NCI-H2227 (cell line): ENCODE measurements around the gene SNX5.

Experiments
- DNase-seq: peaks from one replicate; lab custom pipeline; 2025; ENCODE audit not compliant: unreplicated experiment; lab: John Stamatoyannopoulos, UW

Gene SNX5

GRCh38 chr20:17941087-17941825 is 27.3 kb downstream of the SNX5 start:
- DNase-seq, result no peak

DNA sequence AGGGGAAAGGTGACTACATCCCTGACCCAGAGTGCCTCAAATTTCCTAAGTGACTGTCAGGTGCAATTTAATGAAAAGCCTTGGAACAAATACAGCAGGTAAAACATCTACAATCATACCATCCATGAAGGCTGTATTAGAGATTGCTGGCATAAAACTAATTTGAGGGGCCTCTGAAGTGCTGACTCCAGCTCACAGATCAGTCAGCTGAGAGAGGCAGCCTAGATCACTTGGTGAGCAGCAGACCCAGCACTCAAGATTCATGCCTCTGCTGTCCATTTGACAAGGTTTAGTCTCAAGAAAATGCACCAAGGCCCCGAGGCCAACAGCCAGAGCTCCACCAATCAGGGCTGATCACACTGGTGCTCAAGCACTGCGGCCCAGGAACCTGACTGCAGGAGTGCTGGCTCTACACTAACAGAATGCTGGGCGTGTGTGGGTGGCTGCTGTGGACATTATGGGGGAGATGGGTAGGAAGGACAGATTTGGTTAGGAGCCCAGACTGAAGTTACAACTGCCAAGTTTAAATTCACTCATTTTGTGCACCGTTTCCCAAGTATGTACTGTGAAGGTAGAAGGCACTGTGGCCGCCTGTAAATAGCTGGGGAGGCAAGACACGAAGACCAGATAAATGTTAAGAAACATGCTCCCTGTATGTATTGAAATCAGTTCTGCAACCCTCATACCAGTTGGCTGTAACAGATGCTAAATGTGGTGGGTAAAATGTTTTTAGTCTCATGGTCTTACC is 28.2 kb downstream of the SNX5 start:
- no peak for DNase-seq

DNA sequence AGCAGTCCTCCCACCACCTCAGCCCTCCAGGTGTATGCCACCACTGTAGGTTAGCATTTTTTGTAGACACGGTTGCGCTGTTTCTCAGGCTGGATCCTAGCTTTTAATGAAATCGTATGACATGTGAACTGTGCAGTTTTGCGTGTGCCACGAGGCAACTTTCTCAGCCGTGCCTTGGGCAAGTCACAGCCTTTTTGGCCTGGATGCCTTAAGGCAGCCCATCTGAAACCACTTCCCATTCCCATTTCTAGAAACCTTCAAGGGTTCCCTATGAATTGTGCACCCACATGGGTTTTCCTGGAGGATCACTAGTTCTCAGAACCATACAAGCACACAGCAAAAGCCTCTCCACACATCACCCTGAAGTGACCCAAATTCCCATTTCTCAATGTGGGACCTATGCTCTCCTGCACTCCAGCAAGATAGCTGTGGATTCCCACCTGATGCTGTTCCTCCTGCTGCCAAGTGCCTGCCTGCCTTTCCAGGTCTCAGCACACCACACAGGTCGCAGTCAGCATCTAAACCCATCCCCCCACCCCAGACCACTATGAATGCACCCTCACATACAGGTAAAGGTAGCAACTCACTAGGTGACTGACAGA is 28.9 kb downstream of the SNX5 start:
- DNase-seq, result no peak

DNA sequence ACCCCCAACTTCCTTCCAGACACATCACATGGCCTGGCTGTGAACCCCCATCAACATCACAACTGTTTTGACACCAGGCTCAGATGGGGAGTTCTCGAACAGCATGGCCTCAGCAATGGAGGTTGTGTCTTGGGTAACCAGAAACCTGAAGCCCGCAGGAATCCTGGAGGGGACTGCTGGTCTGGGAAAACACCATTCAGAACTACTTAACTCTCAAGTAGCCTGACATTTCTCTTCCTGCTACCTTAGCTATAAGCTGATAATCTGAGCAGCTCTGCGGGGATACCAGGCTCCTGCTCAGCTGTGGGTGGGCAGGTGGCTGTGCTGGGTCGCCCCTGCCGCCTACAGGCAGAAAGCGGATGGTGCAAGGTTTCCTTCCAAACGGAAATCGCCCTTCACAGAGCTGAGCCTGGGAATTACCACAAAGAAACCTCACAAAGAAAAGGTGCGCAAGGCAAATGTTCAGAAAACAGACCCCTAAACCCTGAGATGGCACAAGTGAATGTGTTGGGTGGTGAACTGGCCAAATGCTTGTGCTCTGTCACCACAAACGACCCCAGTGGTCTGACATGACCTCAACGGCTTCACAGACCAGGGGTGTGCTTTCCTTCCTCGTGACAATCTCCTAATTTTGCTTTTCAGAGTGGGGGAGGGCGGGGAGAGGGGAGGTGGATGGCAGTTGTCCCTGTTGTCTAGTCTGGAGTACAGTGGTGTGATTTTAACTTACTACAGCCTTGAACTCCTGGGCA is 29.5 kb downstream of the SNX5 start:
- DNase-seq, result peak; percentile 78

DNA sequence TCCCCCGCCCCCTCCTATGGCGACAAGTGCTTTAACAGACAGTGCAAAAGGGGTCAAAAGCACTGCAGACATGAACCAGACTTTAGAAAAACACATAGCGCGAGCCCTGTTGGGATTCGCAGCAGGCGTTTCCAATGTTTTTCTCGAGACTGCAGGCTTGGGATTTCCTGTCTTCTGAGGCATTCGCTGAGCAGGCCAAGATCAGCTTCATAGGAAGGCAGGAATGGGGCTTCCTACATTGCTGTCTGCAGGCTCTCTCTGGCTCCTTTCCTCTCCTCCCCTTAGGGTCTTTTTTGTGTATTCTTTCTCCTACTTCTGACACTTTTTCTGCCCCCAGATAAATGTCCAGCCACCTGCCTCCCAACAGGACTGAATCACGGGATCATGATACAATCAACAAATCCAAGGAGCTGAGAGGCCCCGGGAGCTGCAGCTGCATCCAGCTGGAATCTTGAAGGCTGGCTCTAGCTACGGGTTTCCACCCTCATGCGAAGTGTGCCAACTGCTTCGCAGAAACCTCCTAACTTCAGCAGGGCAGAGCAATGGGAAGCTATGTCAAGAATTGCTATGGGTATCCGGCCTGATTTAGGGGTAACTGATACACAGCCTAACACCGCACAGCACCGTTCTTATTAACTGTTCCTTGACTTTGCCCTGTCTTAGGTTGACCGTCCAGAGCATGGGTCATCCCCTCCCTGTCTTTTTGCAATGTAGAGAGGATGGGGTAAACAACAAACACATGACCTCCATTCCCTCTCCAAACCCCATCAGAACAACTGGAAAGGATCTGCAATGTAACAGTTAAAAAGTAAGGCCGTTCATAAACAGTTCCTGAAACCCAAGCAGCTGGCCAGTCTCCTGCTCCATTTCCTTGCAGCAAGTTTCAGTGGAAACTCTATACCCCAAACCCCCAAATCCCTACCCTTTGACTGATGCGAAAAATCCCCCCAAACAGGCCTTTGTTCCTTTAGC is 31.5 kb downstream of the SNX5 start:
- DNase-seq, result peak; percentile 37

- DNase-seq, result no peak
Observed at GRCh38 chr20:17936286-17936760, 32.3 kb downstream of the SNX5 start.

DNA sequence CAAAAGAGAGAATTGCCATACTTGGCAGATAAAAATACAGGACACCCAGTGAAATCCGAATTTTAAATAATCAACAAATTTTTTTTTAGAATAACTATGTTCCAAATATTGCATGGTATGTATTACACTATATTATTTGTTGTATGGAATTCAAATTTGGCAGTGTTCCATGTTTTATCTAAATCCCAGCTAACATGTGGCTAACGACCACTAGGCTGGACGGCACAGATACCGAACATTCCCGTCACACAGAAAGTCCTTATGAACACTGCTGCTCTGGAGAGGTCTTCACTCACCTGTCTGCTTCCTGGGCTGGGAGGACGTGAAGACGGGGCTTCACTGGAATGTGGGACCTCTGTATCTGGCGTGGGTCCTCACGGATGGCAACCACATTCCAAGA is 32.8 kb downstream of the SNX5 start:
- no peak for DNase-seq

GRCh38 chr20:17935186-17935585 is 33.4 kb downstream of the SNX5 start:
- DNase-seq, result no peak

- DNase-seq, result no peak
Observed at GRCh38 chr20:17934141-17934862, 34.3 kb downstream of the SNX5 start.

GRCh38 chr20:17933711-17934110 is 34.9 kb downstream of the SNX5 start:
- no peak for DNase-seq

DNA sequence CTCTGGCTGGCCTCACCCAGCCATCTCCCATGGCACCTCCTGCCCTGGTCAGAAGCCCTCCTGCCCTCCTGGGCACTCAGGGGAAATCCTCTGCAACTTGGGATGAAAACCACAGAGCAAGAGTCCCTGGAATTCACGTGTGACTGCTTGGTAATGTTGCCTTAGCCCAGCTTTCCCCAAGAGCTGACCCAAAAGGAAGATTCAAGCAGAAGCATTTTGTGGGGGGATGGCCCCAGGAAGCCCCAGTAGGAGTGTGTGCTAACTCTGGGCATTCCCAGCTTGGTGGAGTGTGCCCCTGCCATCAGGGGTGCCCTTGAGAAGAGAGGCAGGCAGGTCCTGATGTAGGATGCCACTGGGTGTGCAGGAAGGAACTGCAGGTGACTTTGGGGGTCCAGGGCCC is 35.5 kb downstream of the SNX5 start:
- no peak for DNase-seq

GRCh38 chr20:17932396-17932795 is 36.2 kb downstream of the SNX5 start:
- DNase-seq, result no peak

- DNase-seq, result no peak
Observed at GRCh38 chr20:17931513-17931912, 37.1 kb downstream of the SNX5 start.

DNA sequence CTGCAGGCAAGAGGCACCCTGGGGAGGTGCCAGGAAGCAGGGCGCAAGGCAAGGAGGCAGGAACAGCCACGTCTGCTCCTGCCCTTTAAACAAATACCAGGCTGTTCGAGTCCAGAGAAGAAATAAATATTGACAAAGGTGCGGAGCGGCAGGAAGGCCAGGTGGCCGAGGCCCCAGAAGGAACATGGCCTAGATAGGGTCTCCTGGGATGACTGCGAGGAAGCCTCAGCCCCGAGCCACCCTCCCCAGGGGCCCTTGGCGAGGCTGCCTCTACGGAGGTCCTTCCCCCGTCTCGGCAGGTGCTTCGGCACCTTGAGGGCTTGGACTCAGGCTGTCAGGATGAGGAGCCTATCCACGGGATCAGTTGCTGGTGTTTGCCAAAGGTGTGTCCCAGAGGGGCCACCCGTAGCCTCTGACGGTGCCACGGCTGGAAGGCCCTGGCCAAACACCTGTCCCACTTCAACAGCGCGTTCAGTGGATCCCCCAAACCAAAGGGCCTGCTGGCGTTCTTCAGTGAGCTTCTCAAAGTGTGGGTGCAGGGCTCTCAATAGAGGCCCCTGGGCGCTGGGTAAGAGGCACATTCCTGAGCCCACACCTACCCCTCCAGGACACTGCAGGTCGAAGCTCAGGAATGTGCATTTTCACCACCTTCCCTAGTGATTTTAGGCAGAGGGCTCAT is 39.8 kb downstream of the SNX5 start:
- DNase-seq, result no peak

- DNase-seq, result no peak
Observed at GRCh38 chr20:17928211-17928611, 40.4 kb downstream of the SNX5 start.

- DNase-seq, result no peak
Observed at GRCh38 chr20:17925940-17926300, 42.7 kb downstream of the SNX5 start.

DNA sequence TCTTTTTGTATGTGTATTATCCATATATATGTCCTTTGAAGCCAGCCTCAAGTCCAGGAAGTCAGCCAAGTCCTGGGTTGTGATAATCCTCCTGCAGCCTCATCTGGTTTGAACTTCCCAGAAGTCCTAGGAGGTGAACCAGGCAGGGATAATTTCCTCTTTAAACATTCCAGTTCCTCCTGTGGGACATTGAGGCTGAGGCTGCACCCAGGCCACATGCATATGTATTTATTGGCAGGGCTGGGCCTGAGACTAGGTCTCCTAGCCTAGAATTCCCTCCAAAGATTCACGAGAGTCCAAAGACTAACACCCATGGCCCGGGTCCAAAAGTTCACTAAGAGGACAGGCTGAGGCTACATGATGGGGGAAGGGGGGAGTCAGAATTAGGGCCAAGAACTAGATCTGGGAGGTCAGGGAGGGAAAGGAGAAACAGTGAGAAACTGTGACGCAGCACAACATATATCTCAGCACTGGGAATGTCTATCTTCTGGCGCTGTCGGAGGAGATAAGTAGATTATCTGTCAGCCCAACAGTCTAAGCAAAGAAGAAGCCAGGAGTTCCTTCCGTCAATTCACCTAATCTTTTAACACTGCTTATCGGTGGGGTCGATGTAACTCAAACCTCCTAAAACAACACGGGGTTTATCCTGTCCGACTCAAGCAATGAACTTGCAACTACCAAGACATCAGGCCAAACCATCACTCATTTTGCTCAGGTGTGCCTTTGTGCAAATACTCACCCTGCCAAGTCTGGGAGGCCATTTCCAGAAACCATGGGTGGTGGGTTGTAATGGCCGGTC is 43.3 kb downstream of the SNX5 start:
- no peak for DNase-seq

GRCh38 chr20:17921774-17922173 is 46.8 kb downstream of the SNX5 start:
- DNase-seq, result no peak
